Activated naive CD4-positive, alpha-beta T cell treated with Interleukin-2 at 50 U/mL for 16 hours (primary cell): ENCODE data around the gene IKZF3.

Source experiments
- DNase-seq: peaks from one replicate; pipeline ENCODE4 v3.0.0-alpha.2; 2020

Gene IKZF3

DNA sequence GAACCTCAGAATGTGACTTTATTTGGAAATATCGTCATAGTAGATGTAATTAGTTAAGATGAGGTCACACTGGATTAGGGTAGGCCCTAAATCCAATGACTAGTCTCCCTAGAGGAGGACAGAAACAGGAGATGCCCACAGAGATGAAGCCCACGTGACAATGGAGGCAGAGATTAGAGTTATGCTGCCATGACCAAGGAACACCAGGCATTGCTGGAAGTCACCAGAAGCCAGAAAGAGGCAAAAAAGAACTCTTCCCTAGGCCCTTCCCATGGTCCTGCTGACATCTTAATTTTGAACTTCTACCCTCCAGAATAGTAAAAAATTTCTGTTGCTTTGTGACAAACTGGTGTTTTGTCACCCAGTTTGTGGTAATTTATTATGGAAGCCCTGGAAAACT lies 49.6 kb downstream of the IKZF3 start:
- DNase-seq, result no peak

DNA sequence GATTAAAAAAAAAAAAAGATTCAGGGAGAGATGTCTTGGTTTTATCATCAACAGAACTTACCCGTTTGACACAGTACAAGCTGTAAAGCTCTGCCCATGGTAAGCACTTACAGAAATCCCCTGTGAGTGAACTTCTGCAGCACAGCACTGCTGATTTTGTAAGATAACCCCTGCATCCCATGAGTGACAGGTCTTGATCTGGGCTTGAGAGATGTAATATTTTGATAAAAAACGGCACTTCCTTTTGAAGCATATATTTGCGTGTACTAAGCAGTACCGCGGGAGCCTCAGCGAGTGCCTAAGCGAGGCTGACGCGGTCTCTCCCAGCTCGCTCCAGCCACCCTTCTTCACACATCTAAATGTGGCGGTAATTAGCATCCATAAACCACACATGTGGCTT lies 50.5 kb downstream of the IKZF3 start:
- peak; percentile 53 for DNase-seq

GRCh38 chr17:39812466-39812865 lies 51.6 kb downstream of the IKZF3 start:
- no peak for DNase-seq

DNA sequence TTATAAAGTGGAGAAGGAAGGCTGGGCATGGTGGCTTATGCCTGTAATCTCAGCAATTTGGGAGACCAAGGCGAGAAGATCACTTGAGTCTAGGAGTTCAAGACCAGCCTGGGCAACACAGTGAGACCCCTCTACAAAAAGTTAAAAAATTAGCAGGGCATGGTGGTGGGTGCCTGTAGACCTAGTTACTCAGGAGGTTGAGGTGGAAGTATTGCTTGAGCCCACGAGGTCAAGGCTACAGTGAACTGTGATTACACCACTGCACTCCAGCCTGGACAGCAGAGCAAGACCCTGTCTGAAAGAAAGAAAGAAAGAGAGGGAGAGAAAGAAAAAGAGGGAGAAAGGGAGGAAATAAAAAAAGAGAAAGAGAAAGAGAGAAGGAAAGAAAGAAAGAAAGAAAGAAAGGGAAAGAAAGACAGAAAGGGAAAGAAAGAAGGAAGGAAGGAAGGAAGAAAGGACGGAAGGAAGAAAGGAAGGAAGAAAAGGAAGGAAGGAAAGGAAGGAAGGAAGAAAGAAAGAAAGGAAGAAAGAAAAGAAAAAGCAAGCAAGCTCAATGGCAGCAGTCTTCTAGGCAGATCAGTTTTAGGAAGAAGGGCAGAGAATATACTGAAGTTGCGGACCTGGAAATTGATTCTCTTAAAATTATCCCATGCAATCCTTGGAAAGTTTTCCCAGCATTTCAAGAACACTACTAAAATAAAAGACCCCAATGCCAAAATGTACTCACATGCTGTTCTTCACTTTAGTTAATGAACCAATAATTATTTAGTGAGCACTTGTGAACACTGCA lies 53.0 kb downstream of the IKZF3 start:
- DNase-seq, result no peak

DNA sequence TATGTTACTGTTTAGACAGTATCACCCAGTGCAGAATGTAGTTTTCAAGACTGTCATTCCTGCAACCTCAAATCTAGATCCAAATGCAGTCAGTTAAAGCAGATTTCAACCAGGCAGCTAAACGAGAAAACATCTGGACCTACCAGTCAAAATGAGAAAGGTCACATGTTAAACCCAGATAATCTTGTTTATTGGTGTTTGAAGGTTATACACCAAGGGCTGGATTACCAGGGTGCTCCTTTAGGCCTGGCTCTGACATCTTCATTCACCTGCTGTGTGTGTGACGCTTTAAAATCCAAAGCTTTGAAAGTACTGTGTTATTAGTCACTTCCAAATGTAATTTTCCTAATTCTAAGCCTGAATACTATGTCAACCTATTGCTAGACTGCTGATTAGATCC lies 54.9 kb downstream of the IKZF3 start:
- DNase-seq, result no peak

DNA sequence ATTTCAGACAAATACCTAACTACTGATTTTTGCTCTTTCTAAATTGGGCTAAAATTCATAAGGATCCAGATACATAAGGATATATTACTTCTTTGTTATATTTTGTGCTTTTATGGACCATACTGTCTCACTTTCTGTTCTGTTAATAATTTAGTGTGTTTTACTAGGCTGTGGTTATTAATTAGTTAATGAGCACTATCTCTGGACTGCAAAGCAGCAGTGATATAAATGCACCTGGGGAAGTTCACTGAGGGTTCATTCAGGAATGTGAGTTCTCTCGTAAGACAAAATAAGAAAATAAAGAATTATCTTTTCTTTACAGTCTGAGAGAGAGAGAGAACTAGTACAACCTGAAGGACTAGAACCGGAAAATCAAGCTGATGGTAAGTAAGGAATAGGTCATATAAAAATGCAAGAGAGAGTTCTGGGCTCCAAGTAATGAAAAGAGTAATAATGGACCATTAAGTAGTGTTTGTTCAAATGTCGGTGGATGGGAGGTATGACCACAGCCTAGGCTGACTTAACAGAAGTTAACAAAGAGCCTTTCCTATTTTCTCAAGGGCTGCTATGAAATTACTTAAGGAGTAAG lies 55.6 kb downstream of the IKZF3 start:
- DNase-seq, result no peak

DNA sequence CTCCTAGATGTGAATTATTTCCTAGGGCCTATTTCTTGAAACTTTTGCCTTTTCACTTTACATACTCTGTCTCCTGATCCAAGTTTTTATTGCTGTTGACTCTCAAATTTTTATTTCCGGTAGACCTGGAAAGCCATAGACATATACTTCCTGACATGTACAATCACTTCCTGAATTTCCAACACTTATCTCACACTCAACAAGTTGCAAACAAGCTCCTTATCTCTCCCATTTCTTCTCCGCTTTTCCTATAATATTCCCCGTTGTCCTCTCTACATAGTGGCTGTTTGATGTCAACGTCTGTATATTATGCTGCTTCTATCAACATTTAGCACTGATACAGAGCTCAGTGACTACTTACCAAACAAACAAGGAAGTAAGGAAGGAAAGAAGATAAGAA lies 59.3 kb downstream of the IKZF3 start:
- no peak for DNase-seq

DNA sequence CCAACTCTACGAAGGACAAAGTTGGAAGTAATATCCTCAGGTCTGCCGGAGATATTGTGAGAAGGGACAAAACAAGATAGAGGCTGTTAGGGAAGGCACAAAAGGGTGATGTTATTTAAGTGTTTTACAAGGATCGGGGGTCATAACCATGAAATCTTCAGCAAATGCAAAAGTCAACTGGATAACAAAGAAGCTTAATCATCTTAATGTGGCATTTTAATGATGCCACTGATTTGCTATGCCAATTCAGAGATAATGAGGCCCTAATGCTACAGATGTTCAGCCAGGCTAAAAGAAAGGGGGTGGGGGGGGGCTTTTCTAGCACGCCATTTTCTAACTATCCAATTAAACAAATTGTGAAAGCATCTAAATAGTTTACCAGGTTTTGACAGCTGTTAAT lies 63.1 kb downstream of the IKZF3 start:
- DNase-seq, result no peak

GRCh38 chr17:39800540-39800939 lies 63.6 kb downstream of the IKZF3 start:
- peak; percentile 53 for DNase-seq

GRCh38 chr17:39799395-39799794 lies 64.7 kb downstream of the IKZF3 start:
- DNase-seq, result no peak

DNA sequence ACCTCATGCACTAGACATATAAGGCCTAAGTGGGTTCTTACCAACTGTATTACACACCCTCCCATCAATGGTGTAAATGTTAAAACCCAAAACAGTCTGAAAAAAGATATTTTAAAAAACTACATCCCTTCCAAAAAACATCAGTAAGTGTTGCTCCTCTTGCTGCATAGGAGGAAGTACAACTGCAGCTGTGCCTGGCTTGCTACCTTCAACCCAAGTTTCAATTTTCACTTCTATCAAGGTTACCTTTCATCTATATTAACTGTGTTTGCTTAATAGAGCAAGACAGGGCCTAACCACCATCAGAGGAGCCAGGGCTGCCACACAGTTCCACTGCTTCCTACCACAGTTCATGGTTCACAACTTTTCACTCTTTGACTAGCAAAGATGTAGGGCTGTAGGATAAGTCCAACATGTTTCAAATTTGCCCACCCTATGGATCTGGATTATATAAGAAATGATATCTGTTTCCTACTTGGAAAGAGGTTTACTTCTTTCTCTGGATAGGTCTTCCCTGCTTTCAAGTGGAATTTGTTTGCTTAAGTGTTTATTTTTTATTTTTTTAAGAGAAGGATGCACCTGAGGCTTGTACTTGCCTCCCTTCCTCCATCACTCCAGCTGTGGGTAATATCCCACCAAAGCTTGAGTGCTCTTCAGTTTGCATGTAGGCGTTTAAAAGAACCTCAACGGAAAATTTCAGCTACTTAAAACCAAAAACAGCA lies 69.7 kb downstream of the IKZF3 start:
- DNase-seq, result no peak

DNA sequence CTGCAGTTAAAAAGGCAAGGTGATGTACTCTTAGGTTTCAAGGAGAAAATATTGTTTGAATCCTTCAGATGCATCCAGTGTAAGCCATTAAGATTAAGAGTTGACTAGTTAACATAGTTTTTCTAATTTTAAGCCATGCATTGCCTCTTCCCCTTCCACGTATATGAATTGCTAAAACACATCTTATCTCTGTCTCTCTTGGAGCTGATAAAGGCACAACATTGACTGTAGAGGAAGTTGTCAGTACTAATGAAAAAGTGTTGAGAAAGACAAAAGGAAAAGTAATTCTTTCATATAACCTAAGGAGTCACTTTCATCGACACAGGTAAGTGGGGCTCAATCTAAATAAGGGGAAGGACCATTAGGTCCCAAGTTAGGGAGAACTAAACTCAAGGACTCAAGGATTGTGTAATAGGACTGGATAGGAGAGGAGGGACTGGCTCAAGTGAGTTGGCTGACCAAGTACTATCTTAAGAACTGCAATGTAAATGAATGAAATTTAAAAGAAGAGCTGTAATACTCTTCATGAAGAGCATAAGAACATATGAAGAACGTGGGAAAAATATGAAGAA lies 70.7 kb downstream of the IKZF3 start:
- no peak for DNase-seq

DNA sequence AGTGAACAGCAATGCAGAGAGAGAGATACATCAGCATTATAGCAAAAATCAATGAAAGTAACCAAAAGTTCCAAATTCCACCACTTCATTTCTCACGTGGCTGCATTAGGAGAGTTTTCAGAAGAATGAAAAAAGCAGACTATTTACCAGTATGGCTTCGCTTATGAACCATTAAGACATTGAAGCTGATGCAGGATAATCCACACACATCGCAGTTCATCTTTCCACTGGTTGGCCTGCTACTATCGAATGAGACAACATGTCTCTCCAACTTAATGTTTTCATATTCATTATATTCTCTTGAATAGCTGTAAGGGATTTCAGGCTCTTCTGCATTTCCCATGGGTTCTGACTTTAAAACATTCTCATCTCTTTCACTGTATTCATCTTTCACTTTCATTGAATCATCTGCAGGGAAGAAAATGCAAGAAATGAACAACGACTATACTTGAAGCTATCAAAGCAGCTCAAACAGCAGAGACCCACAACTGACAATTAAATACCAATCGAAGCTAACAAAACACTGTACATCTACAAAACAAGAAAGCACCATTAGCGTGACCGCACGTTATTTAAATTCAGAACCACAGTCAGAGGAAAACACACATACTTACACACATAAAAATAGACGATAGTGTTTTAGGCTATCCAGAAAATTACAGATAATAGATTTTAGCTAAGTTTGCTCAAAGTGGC lies 71.4 kb downstream of the IKZF3 start:
- no peak for DNase-seq

DNA sequence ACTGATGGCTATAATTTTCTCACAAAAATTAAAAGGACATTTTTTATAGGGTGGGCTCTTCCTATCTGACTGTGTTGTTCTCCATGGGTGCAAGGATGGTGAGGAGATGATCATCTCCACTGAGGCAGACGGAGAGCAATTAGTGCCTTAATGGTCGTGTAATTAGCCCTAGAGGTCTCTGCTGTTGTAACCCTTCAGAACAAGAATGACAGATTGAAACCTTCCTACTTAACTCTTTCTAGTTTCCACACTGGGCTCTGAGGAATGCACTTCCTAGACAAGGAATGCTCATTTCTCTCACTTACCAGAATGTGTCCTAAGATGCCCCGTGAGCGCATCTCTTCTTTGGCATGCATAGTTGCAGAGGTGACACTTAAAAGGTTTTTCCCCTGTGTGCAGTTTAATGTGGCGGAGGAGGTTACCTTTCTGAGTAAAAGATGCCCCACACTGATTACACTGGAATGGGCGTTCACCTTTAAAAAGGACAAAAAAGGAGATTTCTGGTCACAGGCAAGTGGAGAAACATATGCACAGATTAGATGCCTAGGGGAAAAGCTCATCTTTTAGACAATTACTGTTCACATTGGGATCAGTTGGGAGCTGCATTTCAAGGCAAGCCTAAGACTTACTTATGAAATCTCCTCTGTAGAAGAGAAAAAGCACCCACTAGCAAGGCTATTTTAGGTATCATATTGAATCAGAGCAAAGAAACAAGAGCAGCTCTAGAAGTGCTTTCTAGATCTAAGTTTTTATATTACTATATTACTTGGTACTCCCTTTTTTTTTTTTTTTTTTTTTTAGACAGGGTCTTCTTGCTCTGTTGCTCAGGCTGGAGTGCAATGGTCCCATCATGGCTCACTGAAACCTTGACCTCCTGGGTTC lies 72.8 kb downstream of the IKZF3 start:
- peak; percentile 61 for DNase-seq

GRCh38 chr17:39787743-39788484 lies 76.2 kb downstream of the IKZF3 start:
- no peak for DNase-seq

GRCh38 chr17:39787041-39787440 lies 77.1 kb downstream of the IKZF3 start:
- no peak for DNase-seq

GRCh38 chr17:39782980-39783379 lies 81.1 kb downstream of the IKZF3 start:
- DNase-seq, result no peak

DNA sequence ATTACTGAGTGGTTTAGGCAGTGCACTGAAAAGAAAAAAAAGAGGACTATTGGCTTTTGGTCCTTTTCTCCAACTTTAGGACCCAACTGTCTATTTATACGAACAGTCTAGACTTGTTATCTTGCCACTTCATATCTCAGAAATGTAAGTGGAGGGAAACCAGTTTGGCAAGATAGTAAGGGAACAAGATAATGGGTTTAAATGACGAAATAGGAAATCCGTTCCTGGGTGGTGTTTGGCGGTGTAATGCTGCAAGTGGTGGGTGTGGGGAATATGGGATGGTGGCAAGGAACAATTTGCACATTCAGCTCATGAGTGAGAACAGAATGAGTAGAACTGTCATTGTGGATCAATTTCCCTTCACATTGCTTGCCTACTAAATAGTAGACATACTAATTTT lies 81.6 kb downstream of the IKZF3 start:
- no peak for DNase-seq

DNA sequence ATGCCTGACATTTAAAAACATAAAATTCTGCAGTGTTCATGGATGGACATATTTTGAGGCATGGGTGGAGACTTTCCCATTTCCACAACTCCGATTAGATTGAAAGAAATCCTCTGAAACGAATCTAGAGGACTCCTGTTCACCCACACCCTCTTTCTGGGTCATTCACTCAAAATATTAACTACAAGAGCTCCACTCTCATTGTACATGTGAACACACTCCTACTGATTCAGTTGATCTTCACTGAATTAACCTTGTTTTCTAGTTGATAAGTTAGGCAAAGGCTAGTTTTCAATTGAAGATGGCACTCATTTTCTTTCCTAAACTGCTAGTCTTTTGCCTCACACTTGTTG lies 82.3 kb downstream of the IKZF3 start:
- DNase-seq, result no peak

DNA sequence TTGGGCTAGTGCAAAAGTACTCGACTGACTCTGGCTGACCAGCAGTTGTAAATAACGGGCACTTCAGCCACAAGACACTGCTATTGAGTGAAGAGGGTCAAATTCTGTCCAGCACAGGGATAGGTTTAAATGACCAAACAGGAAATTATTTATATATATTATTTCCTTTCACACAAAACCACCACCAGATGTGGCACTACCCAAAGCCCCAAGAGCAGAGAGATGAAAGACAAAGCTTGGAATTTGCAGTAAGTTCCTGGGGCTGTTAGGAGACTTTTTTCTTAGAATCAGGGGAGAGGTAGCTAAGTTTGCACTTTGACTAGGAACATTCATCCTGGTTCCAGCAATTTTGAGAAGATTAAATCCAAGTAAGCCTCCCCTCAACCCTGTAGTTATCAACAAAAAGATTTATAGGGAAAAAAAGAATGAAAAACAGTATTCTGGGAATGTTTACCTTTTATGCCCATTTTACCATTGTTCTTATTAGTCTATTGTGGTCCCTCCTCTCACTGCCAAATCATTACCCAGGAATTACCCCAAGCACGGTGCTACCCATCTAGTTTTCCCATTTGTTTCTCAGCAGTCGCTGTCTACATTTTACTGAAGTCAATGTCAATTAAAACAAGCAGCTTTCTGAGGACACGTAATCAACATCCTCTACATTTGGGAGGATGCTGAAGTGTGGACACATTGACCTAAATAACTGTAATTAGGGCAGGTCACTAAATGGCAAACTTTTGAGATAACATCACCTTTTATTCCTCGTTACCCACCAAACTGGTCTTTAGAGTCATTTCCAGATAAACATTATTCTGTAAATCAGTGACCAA lies 82.9 kb downstream of the IKZF3 start:
- no peak for DNase-seq
